ENCODE data around the gene BNIP2.
"Not testable (repeated sequence)": the region's sequence is repeated elsewhere in the genome, so short reads cannot be mapped to it uniquely, and the experiment has no call there.

Gene BNIP2

GRCh38 chr15:59711451-59712243 lies 22.5 kb upstream of the BNIP2 start:
- TF ChIP-seq TAF1 (IDR thresholded peaks at IDR 0.05; ENCODE audit: low read depth, low read length) (no peak), SPI1 (IDR thresholded peaks at IDR 0.05; ENCODE audit: low read depth, low read length) (no peak), POU2F2 (IDR thresholded peaks at IDR 0.05; ENCODE audit: low read depth, low read length) (no peak)
- no peak for FAIRE-seq
- DNase-seq (ENCODE audit: insufficient read length, low spot score) = no peak

- DNase-seq (ENCODE audit: insufficient read length, low spot score) (no peak), FAIRE-seq (no peak)
- TF ChIP-seq PAX5 (IDR thresholded peaks at IDR 0.05; ENCODE audit: insufficient read depth, low read length, severe bottlenecking) = no peak
Measured at GRCh38 chr15:59707619-59708018, 18.5 kb upstream of the BNIP2 start.

GRCh38 chr15:59703979-59704796 lies 15.1 kb upstream of the BNIP2 start:
- TF ChIP-seq TAF1 (IDR thresholded peaks at IDR 0.05; ENCODE audit: low read depth, low read length) (no peak), SPI1 (IDR thresholded peaks at IDR 0.05; ENCODE audit: low read depth, low read length) (no peak), POU2F2 (IDR thresholded peaks at IDR 0.05; ENCODE audit: low read depth, low read length) (no peak), POLR2A (IDR thresholded peaks at IDR 0.05; ENCODE audit: low read depth, low read length) (no peak), POLR2AphosphoS5 (IDR thresholded peaks at IDR 0.05; ENCODE audit: low read depth, low read length) (no peak), PAX5 (IDR thresholded peaks at IDR 0.05; ENCODE audit: insufficient read depth, low read length, severe bottlenecking) (no peak)
- FAIRE-seq (no peak), DNase-seq (ENCODE audit: insufficient read length, low spot score) (no peak)

- FAIRE-seq (no peak), DNase-seq (ENCODE audit: insufficient read length, low spot score) (no peak)
- TF ChIP-seq SPI1 (IDR thresholded peaks at IDR 0.05; ENCODE audit: low read depth, low read length) = no peak
- no peak for TF ChIP-seq POU2F2 (IDR thresholded peaks at IDR 0.05; ENCODE audit: low read depth, low read length)
- TF ChIP-seq POLR2AphosphoS5 (IDR thresholded peaks at IDR 0.05; ENCODE audit: low read depth, low read length) = no peak
- no peak for TF ChIP-seq PAX5 (IDR thresholded peaks at IDR 0.05; ENCODE audit: insufficient read depth, low read length, severe bottlenecking)
- TF ChIP-seq TAF1 (IDR thresholded peaks at IDR 0.05; ENCODE audit: low read depth, low read length) = no peak
- no peak for TF ChIP-seq POLR2A (IDR thresholded peaks at IDR 0.05; ENCODE audit: low read depth, low read length)
Measured at GRCh38 chr15:59702351-59702750, 13.2 kb upstream of the BNIP2 start.

GRCh38 chr15:59701880-59702279 lies 12.8 kb upstream of the BNIP2 start:
- no peak for FAIRE-seq
- TF ChIP-seq SPI1 (IDR thresholded peaks at IDR 0.05; ENCODE audit: low read depth, low read length) (no peak), POU2F2 (IDR thresholded peaks at IDR 0.05; ENCODE audit: low read depth, low read length) (no peak)
- DNase-seq (ENCODE audit: insufficient read length, low spot score) = no peak

- DNase-seq (ENCODE audit: insufficient read length, low spot score) = no peak
- no peak for TF ChIP-seq POU2F2 (IDR thresholded peaks at IDR 0.05; ENCODE audit: low read depth, low read length)
- no peak for TF ChIP-seq POLR2A (IDR thresholded peaks at IDR 0.05; ENCODE audit: low read depth, low read length)
- no peak for TF ChIP-seq SPI1 (IDR thresholded peaks at IDR 0.05; ENCODE audit: low read depth, low read length)
- no peak for TF ChIP-seq PAX5 (IDR thresholded peaks at IDR 0.05; ENCODE audit: insufficient read depth, low read length, severe bottlenecking)
- TF ChIP-seq POLR2AphosphoS5 (IDR thresholded peaks at IDR 0.05; ENCODE audit: low read depth, low read length) = no peak
- TF ChIP-seq TAF1 (IDR thresholded peaks at IDR 0.05; ENCODE audit: low read depth, low read length) = no peak
- no peak for FAIRE-seq
Measured at GRCh38 chr15:59699810-59700431, 10.8 kb upstream of the BNIP2 start.

- DNase-seq (ENCODE audit: insufficient read length, low spot score); FAIRE-seq: not testable (repeated sequence)
Measured at GRCh38 chr15:59698065-59698464, 8.9 kb upstream of the BNIP2 start.

- DNase-seq (ENCODE audit: insufficient read length, low spot score) (no peak), FAIRE-seq (no peak)
- no peak for TF ChIP-seq POLR2A (IDR thresholded peaks at IDR 0.05; ENCODE audit: low read depth, low read length)
- TF ChIP-seq POU2F2 (IDR thresholded peaks at IDR 0.05; ENCODE audit: low read depth, low read length) = no peak
- no peak for TF ChIP-seq PAX5 (IDR thresholded peaks at IDR 0.05; ENCODE audit: insufficient read depth, low read length, severe bottlenecking)
- no peak for TF ChIP-seq TAF1 (IDR thresholded peaks at IDR 0.05; ENCODE audit: low read depth, low read length)
- no peak for TF ChIP-seq SPI1 (IDR thresholded peaks at IDR 0.05; ENCODE audit: low read depth, low read length)
- TF ChIP-seq POLR2AphosphoS5 (IDR thresholded peaks at IDR 0.05; ENCODE audit: low read depth, low read length) = no peak
Measured at GRCh38 chr15:59696332-59696731, 7.2 kb upstream of the BNIP2 start.

- TF ChIP-seq TAF1 (IDR thresholded peaks at IDR 0.05; ENCODE audit: low read depth, low read length) = no peak
- TF ChIP-seq SPI1 (IDR thresholded peaks at IDR 0.05; ENCODE audit: low read depth, low read length) = no peak
- TF ChIP-seq PAX5 (IDR thresholded peaks at IDR 0.05; ENCODE audit: insufficient read depth, low read length, severe bottlenecking) = no peak
- no peak for TF ChIP-seq POLR2AphosphoS5 (IDR thresholded peaks at IDR 0.05; ENCODE audit: low read depth, low read length)
- no peak for TF ChIP-seq POU2F2 (IDR thresholded peaks at IDR 0.05; ENCODE audit: low read depth, low read length)
- TF ChIP-seq POLR2A (IDR thresholded peaks at IDR 0.05; ENCODE audit: low read depth, low read length) = no peak
- DNase-seq (ENCODE audit: insufficient read length, low spot score) (no peak), FAIRE-seq (no peak)
Measured at GRCh38 chr15:59694779-59695178, 5.7 kb upstream of the BNIP2 start.

Measured in GM12891 (cell line).